Measurements from ENCODE around the gene MADD.
A peak's percentile ranks its signal among the peaks of the same experiment; 100 is the strongest.

Gene MADD

GRCh38 chr11:47248304-47248663 is 21.6 kb upstream of the MADD start:
- DNase-seq: no peak
- H3K36me3 Mint-ChIP-seq (ENCODE audit: low read depth): peaks cover 23% of the 10 kb centered on the region
- H3K27ac Mint-ChIP-seq: peak overlapping the region; percentile 100
- peak overlapping the region; percentile 99 for H3K4me3 Mint-ChIP-seq
- TF ChIP-seq, protein P1, sequence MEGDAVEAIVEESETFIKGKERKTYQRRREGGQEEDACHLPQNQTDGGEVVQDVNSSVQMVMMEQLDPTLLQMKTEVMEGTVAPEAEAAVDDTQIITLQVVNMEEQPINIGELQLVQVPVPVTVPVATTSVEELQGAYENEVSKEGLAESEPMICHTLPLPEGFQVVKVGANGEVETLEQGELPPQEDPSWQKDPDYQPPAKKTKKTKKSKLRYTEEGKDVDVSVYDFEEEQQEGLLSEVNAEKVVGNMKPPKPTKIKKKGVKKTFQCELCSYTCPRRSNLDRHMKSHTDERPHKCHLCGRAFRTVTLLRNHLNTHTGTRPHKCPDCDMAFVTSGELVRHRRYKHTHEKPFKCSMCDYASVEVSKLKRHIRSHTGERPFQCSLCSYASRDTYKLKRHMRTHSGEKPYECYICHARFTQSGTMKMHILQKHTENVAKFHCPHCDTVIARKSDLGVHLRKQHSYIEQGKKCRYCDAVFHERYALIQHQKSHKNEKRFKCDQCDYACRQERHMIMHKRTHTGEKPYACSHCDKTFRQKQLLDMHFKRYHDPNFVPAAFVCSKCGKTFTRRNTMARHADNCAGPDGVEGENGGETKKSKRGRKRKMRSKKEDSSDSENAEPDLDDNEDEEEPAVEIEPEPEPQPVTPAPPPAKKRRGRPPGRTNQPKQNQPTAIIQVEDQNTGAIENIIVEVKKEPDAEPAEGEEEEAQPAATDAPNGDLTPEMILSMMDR (IDR thresholded peaks at IDR 0.05): no peak
- peaks cover 39% of the 10 kb centered on the region for H3K4me1 Mint-ChIP-seq
- H3K27me3 Mint-ChIP-seq (ENCODE audit: low read depth, poor library complexity): peaks cover 4% of the 10 kb centered on the region
- H3K9me3 Mint-ChIP-seq: no peaks in the 10 kb centered on the region

- H3K36me3 Mint-ChIP-seq (ENCODE audit: low read depth): peaks cover 18% of the 10 kb centered on the region
- H3K9me3 Mint-ChIP-seq: no peaks in the 10 kb centered on the region
- H3K27me3 Mint-ChIP-seq (ENCODE audit: low read depth, poor library complexity): peaks cover 4% of the 10 kb centered on the region
- H3K4me1 Mint-ChIP-seq: peaks cover 44% of the 10 kb centered on the region
- H3K27ac Mint-ChIP-seq: peak within 1 kb of the TSS; percentile 100
- H3K4me3 Mint-ChIP-seq: peak within 1 kb of the TSS; percentile 99
- TF ChIP-seq, protein P1 (IDR thresholded peaks at IDR 0.05): no peak
- DNase-seq: peak; percentile 85
Observed at GRCh38 chr11:47248664-47249377, 21.1 kb upstream of the MADD start, which contains the start of gene ACP2. TSS of gene ACP2 (minus strand) at chr11:47248814. CDS start at chr11:47248789, 25 bp downstream.

- TF ChIP-seq, protein P1 (IDR thresholded peaks at IDR 0.05): no peak
- no peaks in the 10 kb centered on the region for H3K9me3 Mint-ChIP-seq
- DNase-seq: no peak
- peak overlapping the region; percentile 99 for H3K4me3 Mint-ChIP-seq
- peaks cover 4% of the 10 kb centered on the region for H3K27me3 Mint-ChIP-seq (ENCODE audit: low read depth, poor library complexity)
- peaks cover 15% of the 10 kb centered on the region for H3K36me3 Mint-ChIP-seq (ENCODE audit: low read depth)
- peak overlapping the region; percentile 100 for H3K27ac Mint-ChIP-seq
- peaks cover 49% of the 10 kb centered on the region for H3K4me1 Mint-ChIP-seq
Observed at GRCh38 chr11:47249378-47249715, 20.6 kb upstream of the MADD start.

DNA sequence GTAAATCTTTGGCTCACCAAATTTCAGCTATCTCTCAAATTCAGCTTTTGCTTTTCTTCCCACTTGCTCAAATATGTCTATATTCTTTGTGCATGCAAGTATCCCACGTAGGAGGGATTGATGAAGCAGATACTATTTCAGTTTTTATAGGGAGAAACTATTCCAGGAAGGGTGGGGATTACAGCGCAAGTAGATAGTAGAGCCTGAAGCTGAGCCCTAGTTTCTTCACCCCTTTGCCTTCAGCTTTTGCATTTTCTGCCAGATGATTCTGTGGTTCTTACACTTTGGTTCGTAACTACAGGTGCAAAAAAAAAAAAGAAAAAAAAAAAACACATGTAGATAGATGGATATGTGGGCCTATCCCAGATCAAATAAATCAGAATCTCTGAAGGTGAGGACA is 18.2 kb upstream of the MADD start:
- DNase-seq: no peak
- Mint-ChIP-seq H3K27me3 (ENCODE audit: low read depth, poor library complexity) (peaks cover 7% of the 10 kb centered on the region), H3K4me1 (peaks cover 69% of the 10 kb centered on the region), H3K9me3 (no peaks in the 10 kb centered on the region), H3K36me3 (ENCODE audit: low read depth) (peaks cover 4% of the 10 kb centered on the region), H3K27ac (no peak overlapping the region), H3K4me3 (no peak overlapping the region)
- TF ChIP-seq, protein P1 (IDR thresholded peaks at IDR 0.05): no peak

- H3K27ac Mint-ChIP-seq: peak overlapping the region; percentile 99
- no peak for DNase-seq
Observed at GRCh38 chr11:47253660-47254059, 16.3 kb upstream of the MADD start.

More at GRCh38 chr11:47253660-47254059, 16.3 kb upstream of the MADD start:
- Mint-ChIP-seq H3K4me3 (peak overlapping the region; percentile 39), H3K27me3 (ENCODE audit: low read depth, poor library complexity) (peaks cover 7% of the 10 kb centered on the region), H3K4me1 (peaks cover 66% of the 10 kb centered on the region), H3K36me3 (ENCODE audit: low read depth) (no peaks in the 10 kb centered on the region), H3K9me3 (no peaks in the 10 kb centered on the region)
- TF ChIP-seq, protein P1 (IDR thresholded peaks at IDR 0.05): no peak

Measured in nephron progenitor cell (in vitro differentiated cells).